H1 (cell line): ENCODE results near the gene KLHDC4. TPM values are rescaled to one million over a fixed set of nuclear protein-coding genes. Genes with fewer than 3 reads are reported as not detected.

ENCODE experiments used
- CTCF ChIA-PET: fragments of 300-600 bp; sonication (Branson Sonifier 250); formaldehyde crosslinking; loops from one replicate; lab custom pipeline; 2021; ENCODE audit not compliant: partially characterized antibody; lab: Charles Lee
- POLR2A ChIA-PET: fragments of 300-600 bp; sonication (Branson Sonifier 250); formaldehyde crosslinking; loops from one replicate; lab custom pipeline; 2021; ENCODE audit warnings: inconsistent platforms; ENCODE audit not compliant: partially characterized antibody; lab: Charles Lee
- DNase-seq, 2 experiments: peaks; one replicate each; pipeline versions ENCODE4 v3.0.0 to v3.0.0-alpha.2; 2010 to 2022; ENCODE audit warnings: low spot score in 2 of 2, low read depth in 1 of 2, mixed read lengths in 1 of 2
- FAIRE-seq: peaks from 2 replicates; lab custom pipeline; 2011; peaks lifted over from hg19 to GRCh38; lab: Jason Lieb, UNC
- H2AFZ ChIP-seq: 2 replicates; pipeline ENCODE4 v1.8.1; 2012; ENCODE audit warnings: low read length, inconsistent platforms
- H2AK5ac ChIP-seq: 2 replicates; pipeline ENCODE4 v1.6.1; 2013; ENCODE audit warnings: low read depth, low read length
- H2BK120ac ChIP-seq: replicated peaks from 2 replicates; pipeline ENCODE3; 2013; ENCODE audit warnings: low read depth, low read length, inconsistent platforms
- H2BK12ac ChIP-seq: 2 replicates; pipeline ENCODE4 v1.6.1; 2013; ENCODE audit warnings: low read depth, low read length
- H2BK15ac ChIP-seq: 2 replicates; pipeline ENCODE4 v1.6.1; 2013; ENCODE audit warnings: low read length
- H2BK20ac ChIP-seq: 2 replicates; pipeline ENCODE4 v1.6.1; 2013; ENCODE audit warnings: low read length
- H2BK5ac ChIP-seq: 2 replicates; pipeline ENCODE4 v1.6.1; 2013; ENCODE audit warnings: low read depth, low read length
- H3K14ac ChIP-seq: 2 replicates; pipeline ENCODE4 v1.6.1; 2013; ENCODE audit warnings: inconsistent platforms; ENCODE audit not compliant: insufficient read length
- H3K18ac ChIP-seq: 2 replicates; pipeline ENCODE4 v1.6.1; 2013; ENCODE audit warnings: low read length; ENCODE audit errors: extremely low read depth
- H3K23ac ChIP-seq: 2 replicates; pipeline ENCODE4 v1.6.1; 2013; ENCODE audit warnings: inconsistent platforms; ENCODE audit not compliant: insufficient read length
- H3K23me2 ChIP-seq: 2 replicates; pipeline ENCODE4 v1.6.1; 2013; ENCODE audit warnings: low read depth, low read length
- H3K27ac ChIP-seq: 2 replicates; pipeline ENCODE4 v1.6.1; 2011; ENCODE audit warnings: low read depth, low read length, inconsistent platforms
- H3K27me3 ChIP-seq, 4 experiments: replicated peaks in 1 of 4; 1 replicate in 1 of 4; 2 replicates in 3 of 4; pipeline versions ENCODE4 v1.6.1 to v1.8.1; 2011 to 2013; ENCODE audit warnings: low read length in 3 of 4, mild to moderate bottlenecking in 3 of 4, inconsistent platforms in 2 of 4, mixed read lengths in 2 of 4, moderate library complexity in 1 of 4; ENCODE audit not compliant: control insufficient read depth in 3 of 4, insufficient read depth in 3 of 4; ENCODE audit errors: extremely low read depth in 1 of 4
- H3K36me3 ChIP-seq, 4 experiments: 2 replicates each; pipeline versions ENCODE4 v1.6.1 to v1.8.1; 2011 to 2013; ENCODE audit warnings: mild to moderate bottlenecking in 4 of 4, low read length in 3 of 4, moderate library complexity in 2 of 4, control low read depth in 1 of 4, inconsistent platforms in 1 of 4; ENCODE audit not compliant: insufficient read depth in 4 of 4, control insufficient read depth in 2 of 4
- H3K4ac ChIP-seq: replicated peaks from 2 replicates; pipeline ENCODE3; 2013; ENCODE audit warnings: low read length, low read depth, mixed read lengths, inconsistent platforms; ENCODE audit not compliant: insufficient read length
- H3K4me1 ChIP-seq, 4 experiments: replicated peaks in 1 of 4; 1 replicate in 1 of 4; 2 replicates in 3 of 4; pipeline versions ENCODE4 v1.6.1 to v1.8.1; 2011 to 2013; ENCODE audit warnings: low read length in 3 of 4, inconsistent platforms in 2 of 4, mixed read lengths in 1 of 4; ENCODE audit not compliant: insufficient read depth in 4 of 4, control insufficient read depth in 3 of 4
- H3K4me2 ChIP-seq, 2 experiments: 2 replicates each; pipeline versions ENCODE4 v1.6.1 to v1.8.1; 2011 to 2013; ENCODE audit warnings: low read depth in 2 of 2, low read length in 2 of 2, control low read depth in 1 of 2, inconsistent platforms in 1 of 2, mild to moderate bottlenecking in 1 of 2; ENCODE audit not compliant: insufficient read depth in 1 of 2
- H3K4me3 ChIP-seq, 4 experiments: fragments of 200-600, 300-600 bp in 1 of 4; sonication (generic), shearing (Covaris generic), sonication (Bioruptor Twin) in 1 of 4; 2 replicates each; pipeline versions ENCODE4 v1.5.1 to v1.8.1; 2011 to 2016; ENCODE audit warnings: low read length in 4 of 4, low read depth in 3 of 4, control low read depth in 2 of 4, inconsistent platforms in 2 of 4, mild to moderate bottlenecking in 2 of 4, mixed read lengths in 1 of 4, moderate library complexity in 1 of 4; ENCODE audit not compliant: insufficient read depth in 2 of 4; ENCODE audit errors: extremely low read depth in 1 of 4
- H3K56ac ChIP-seq: replicated peaks from 2 replicates; pipeline ENCODE3; 2013; ENCODE audit warnings: low read depth, mild to moderate bottlenecking, mixed read lengths, low read length, inconsistent platforms; ENCODE audit not compliant: insufficient read length
- H3K79me1 ChIP-seq: 2 replicates; pipeline ENCODE4 v1.6.1; 2013; ENCODE audit warnings: low read depth, low read length, control low read depth
- H3K79me2 ChIP-seq, 2 experiments: 2 replicates each; pipeline versions ENCODE4 v1.6.1 to v1.8.1; 2012 to 2013; ENCODE audit warnings: low read length in 2 of 2, mild to moderate bottlenecking in 2 of 2, inconsistent platforms in 1 of 2; ENCODE audit not compliant: insufficient read depth in 2 of 2, control insufficient read depth in 1 of 2
- H3K9ac ChIP-seq, 4 experiments: replicated peaks in 1 of 4; 1 replicate in 1 of 4; 2 replicates in 3 of 4; pipeline versions ENCODE4 v1.6.1 to v1.8.1; 2011 to 2013; ENCODE audit warnings: low read depth in 3 of 4, low read length in 3 of 4, control low read depth in 2 of 4, mild to moderate bottlenecking in 2 of 4, moderate library complexity in 2 of 4, inconsistent platforms in 1 of 4; ENCODE audit errors: extremely low read depth in 1 of 4
- H3K9me3 ChIP-seq, 2 experiments: 2 replicates each; pipeline versions ENCODE4 v1.6.1 to v1.8.1; 2012 to 2013; ENCODE audit warnings: mild to moderate bottlenecking in 2 of 2, moderate library complexity in 2 of 2, control low read depth in 1 of 2, inconsistent platforms in 1 of 2, low read depth in 1 of 2, low read length in 1 of 2, mixed read lengths in 1 of 2; ENCODE audit not compliant: insufficient read depth in 2 of 2
- H4K20me1 ChIP-seq, 2 experiments: replicated peaks in 1 of 2; 2 replicates each; pipeline versions ENCODE3 to v1.8.1; 2011 to 2013; ENCODE audit warnings: inconsistent platforms in 2 of 2, low read length in 2 of 2, mild to moderate bottlenecking in 1 of 2; ENCODE audit not compliant: insufficient read depth in 2 of 2, control insufficient read depth in 1 of 2
- H4K5ac ChIP-seq: 2 replicates; pipeline ENCODE4 v1.6.1; 2013; ENCODE audit warnings: low read length, low read depth, mixed read lengths, inconsistent platforms; ENCODE audit not compliant: insufficient read length
- H4K8ac ChIP-seq: 2 replicates; pipeline ENCODE4 v1.8.0; 2013; ENCODE audit warnings: mild to moderate bottlenecking, moderate library complexity, low read length, inconsistent platforms; ENCODE audit not compliant: insufficient read depth; ENCODE audit errors: extremely low read depth
- H4K91ac ChIP-seq: replicated peaks from 2 replicates; pipeline ENCODE3; 2013; ENCODE audit warnings: low read length, mixed read lengths, inconsistent platforms; ENCODE audit not compliant: insufficient read length
- CREB1 ChIP-seq: IDR thresholded peaks from 2 replicates; pipeline ENCODE4 v1.6.1; 2012; ENCODE audit warnings: inconsistent platforms
- CTBP2 ChIP-seq: IDR thresholded peaks from 2 replicates; pipeline ENCODE4 v1.7.0; 2011; ENCODE audit warnings: borderline replicate concordance, mild to moderate bottlenecking, moderate library complexity, mixed read lengths, low read length; ENCODE audit not compliant: insufficient read depth, insufficient read length
- CTCF ChIP-seq, 3 experiments: IDR thresholded peaks; 1 replicate in 2 of 3; 2 replicates in 1 of 3; pipeline versions ENCODE4 v1.5.1 to v1.6.1; 2011; ENCODE audit warnings: low read length in 3 of 3, mild to moderate bottlenecking in 3 of 3, inconsistent platforms in 2 of 3, low read depth in 1 of 3, moderate library complexity in 1 of 3; ENCODE audit not compliant: insufficient read depth in 1 of 3; ENCODE audit errors: control extremely low read depth in 1 of 3
- GABPA ChIP-seq: IDR thresholded peaks from 2 replicates; pipeline ENCODE4 v1.6.1; 2011; ENCODE audit warnings: mild to moderate bottlenecking, low read length, moderate library complexity, borderline replicate concordance; ENCODE audit not compliant: insufficient read depth
- KDM1A ChIP-seq: fragments of 200-600, 300-600 bp; sonication (generic); IDR thresholded peaks from 2 replicates; pipeline ENCODE4 v1.7.1; 2016; ENCODE audit warnings: mild to moderate bottlenecking, low read length, borderline replicate concordance
- RAD21 ChIP-seq, 2 experiments: IDR thresholded peaks in 1 of 2; conservative IDR thresholded peaks in 1 of 2; 2 replicates each; pipeline ENCODE4 v1.6.1; 2011; ENCODE audit warnings: low read depth in 2 of 2, low read length in 2 of 2, improper control_type of control experiment in 1 of 2, inconsistent platforms in 1 of 2, mild to moderate bottlenecking in 1 of 2, moderate library complexity in 1 of 2
- SP2 ChIP-seq: IDR thresholded peaks from 2 replicates; pipeline ENCODE4 v1.6.1; 2012; ENCODE audit warnings: mild to moderate bottlenecking, low read length, inconsistent platforms
- YY1 ChIP-seq: IDR thresholded peaks from 2 replicates; pipeline ENCODE4 v1.6.1; 2011; ENCODE audit warnings: low read depth, mild to moderate bottlenecking, low read length
- WGBS, 2 experiments: shearing (Covaris generic) in 1 of 2; methylation state at CpG; one replicate each; pipeline versions ENCODE4 v1.1.6 to v1.1.7; 2013 to 2015; ENCODE audit warnings: low lambda C conversion rate in 2 of 2, mixed read lengths in 2 of 2, inconsistent platforms in 1 of 2, low coverage in 1 of 2, missing lambda C conversion rate in 1 of 2; ENCODE audit not compliant: insufficient replicate concordance in 2 of 2, insufficient coverage in 1 of 2, insufficient read length in 1 of 2; ENCODE audit errors: extremely low coverage in 1 of 2, missing lambda C conversion rate in 1 of 2; 5-methylcytosine and 5-hydroxymethylcytosine counted together
- polyA plus RNA-seq, 7 experiments: library from polyadenylated mRNA; depleted of rRNA in 3 of 7; stranded (reverse) in 5 of 7; unstranded in 2 of 7; fragments of >200 nt in 5 of 7; fragments of 200-250 nt in 2 of 7; gene quantifications; 1 replicate in 5 of 7; 2 replicates in 1 of 7; 4 replicates in 1 of 7; pipeline versions ENCODE4 v1.2.1 to v1.2.3, GENCODE V29; 2011 to 2013; ENCODE audit warnings: missing spikeins in 2 of 7, mixed read lengths in 2 of 7
- total RNA-seq: library from RNA; stranded (reverse); fragmentation: NEBNext Ultra II Directional; extraction: Animal tissue kit (Norgen Biotek cat#: 25700); gene quantifications from 2 replicates; pipeline ENCODE4 v1.2.1, GENCODE V29; 2021

The KLHDC4 gene
- total and polyA plus RNA-seq, 2 of the 8 experiments (the other 6 are each of a cell fraction or from before 2014, with no cell fraction given): 23.7 to 63.9 TPM

GRCh38 chr16:87681981-87682570, 83.7 kb downstream of the KLHDC4 start:
- FAIRE-seq: peak; percentile 87

More at GRCh38 chr16:87681981-87682570, 83.7 kb downstream of the KLHDC4 start:
- TF ChIP-seq YY1: 0 out of 2 replicates have a peak, but pooled peaks have one; percentile 9
- TF ChIP-seq RAD21 (IDR thresholded peaks at IDR 0.05 in 1 of 2, conservative IDR thresholded peaks at IDR 0.05 in 1 of 2; ENCODE audit: low read depth in 2 of 2, low read length in 2 of 2): peak; percentile 51 to 58
- no peak for TF ChIP-seq KDM1A
- no peak for TF ChIP-seq CTBP2
- no peak for TF ChIP-seq SP2
- peak; percentile 75; the same call in 1 of the 2 replicates for TF ChIP-seq GABPA
- 0 out of 2 replicates have a peak, but pooled peaks have one; percentile 8 for TF ChIP-seq CREB1
- TF ChIP-seq CTCF (IDR thresholded peaks at IDR 0.05; ENCODE audit: control extremely low read depth in 1 of 3, insufficient read depth in 1 of 3, low read depth in 1 of 3, low read length in 3 of 3): peak; percentile 89 to 96 (median 93)
- no peak overlapping the region for H2BK5ac ChIP-seq
- no peak overlapping the region for H3K23ac ChIP-seq
- no peak overlapping the region for H2BK15ac ChIP-seq
- no peak overlapping the region for H2BK20ac ChIP-seq
- no peaks in the 10 kb centered on the region for H3K27me3 ChIP-seq
- no peak overlapping the region for H2BK12ac ChIP-seq
- no peak overlapping the region for H3K27ac ChIP-seq
- H3K9me3 ChIP-seq: no peaks in the 10 kb centered on the region
- H2BK120ac ChIP-seq: no peak overlapping the region
- H3K23me2 ChIP-seq: no peaks in the 10 kb centered on the region
- ChIA-PET CTCF (interaction anchor here (0.5 to 2.3 kb wide), 19 partner anchors 9 to 619 kb away, joined by 3 to 8 read pairs (median 4); no protein-coding TSS in a partner anchor), POLR2A (no interaction called here)
- H3K79me1 ChIP-seq: no peaks in the 10 kb centered on the region; the same call in 1 of the 2 replicates
- no peak overlapping the region for H2AK5ac ChIP-seq
- H4K20me1 ChIP-seq: peaks cover 9 to 12% of the 10 kb centered on the region in 2 experiments
- no peak overlapping the region for H3K14ac ChIP-seq
- no peak overlapping the region for H3K4ac ChIP-seq
- peak in 1 of 2 experiments; percentile 80 for DNase-seq
- no peaks in the 10 kb centered on the region for H3K4me1 ChIP-seq
- H3K9ac ChIP-seq: no peak overlapping the region
- H2AFZ ChIP-seq: no peak overlapping the region
- no peak overlapping the region for H4K5ac ChIP-seq
- no peak overlapping the region for H4K91ac ChIP-seq
- no peak overlapping the region for H3K4me2 ChIP-seq
- H3K36me3 ChIP-seq: no peaks in the 10 kb centered on the region; a peak in 1 of 8 replicates
- H3K18ac ChIP-seq: no peak overlapping the region
- no peak overlapping the region for H3K4me3 ChIP-seq
- H4K8ac ChIP-seq: no peak overlapping the region
- no peaks in the 10 kb centered on the region for H3K79me2 ChIP-seq
- no peak overlapping the region for H3K56ac ChIP-seq
- 68% methylated on average over 9 of the region's 9 CpGs; no CpG with 5 or more reads in 1 of the 2 experiments for WGBS, 2 experiments
